Stimulated activated CD4-positive, alpha-beta T cell treated with anti-CD3 and anti-CD28 coated beads, TNF-alpha, amount 100 ng/mL, for 48 hours (primary cell): ENCODE results near the gene ABLIM1.

Source experiments
- DNase-seq, 3 donors: peaks; one replicate each; pipeline ENCODE4 v3.0.0-alpha.2; 2020; ENCODE audit warnings: low read depth in 3 of 3

The ABLIM1 gene

GRCh38 chr10:114584419-114584818 is 73.7 kb downstream of the ABLIM1 start:
- DNase-seq, result no peak

- no peak for DNase-seq
These were observed 77.0 kb downstream of the ABLIM1 start for GRCh38 chr10:114581071-114581470.

GRCh38 chr10:114577133-114577532 is 80.9 kb downstream of the ABLIM1 start:
- DNase-seq, result no peak

- DNase-seq, result no peak
These were observed 81.4 kb downstream of the ABLIM1 start for GRCh38 chr10:114576716-114577115.

- no peak for DNase-seq
These were observed 82.0 kb downstream of the ABLIM1 start for GRCh38 chr10:114576132-114576487.

GRCh38 chr10:114575417-114576131 is 82.5 kb downstream of the ABLIM1 start:
- no peak for DNase-seq

GRCh38 chr10:114573330-114574045 is 84.6 kb downstream of the ABLIM1 start:
- no peak for DNase-seq

GRCh38 chr10:114571316-114571999 is 86.6 kb downstream of the ABLIM1 start:
- no peak for DNase-seq

GRCh38 chr10:114566064-114566463 is 92.0 kb downstream of the ABLIM1 start:
- DNase-seq, result no peak

- no peak for DNase-seq
These were observed 93.0 kb downstream of the ABLIM1 start for GRCh38 chr10:114565066-114565465.

- DNase-seq, result no peak
These were observed 97.0 kb downstream of the ABLIM1 start for GRCh38 chr10:114561008-114561523.

- DNase-seq, result no peak
These were observed 97.9 kb downstream of the ABLIM1 start for GRCh38 chr10:114560144-114560543.

GRCh38 chr10:114559636-114560035 is 98.4 kb downstream of the ABLIM1 start:
- DNase-seq, result no peak

GRCh38 chr10:114557854-114558253 is 100.2 kb downstream of the ABLIM1 start:
- DNase-seq, result no peak

- DNase-seq, result no peak
These were observed 101.6 kb downstream of the ABLIM1 start for GRCh38 chr10:114556236-114557122.

GRCh38 chr10:114553436-114553835 is 104.6 kb downstream of the ABLIM1 start:
- no peak for DNase-seq

GRCh38 chr10:114552050-114552449 is 106.0 kb downstream of the ABLIM1 start:
- DNase-seq, result no peak

GRCh38 chr10:114551636-114551972 is 106.5 kb downstream of the ABLIM1 start:
- DNase-seq, result no peak

- DNase-seq, result no peak
These were observed 107.1 kb downstream of the ABLIM1 start for GRCh38 chr10:114550756-114551635.

- DNase-seq, result no peak
These were observed 109.4 kb downstream of the ABLIM1 start for GRCh38 chr10:114548662-114549061.

- no peak for DNase-seq
These were observed 110.6 kb downstream of the ABLIM1 start for GRCh38 chr10:114547514-114547913.
